Measurements from ENCODE around the gene C1orf141. TPM values are rescaled to one million over a fixed set of nuclear protein-coding genes. Genes with fewer than 3 reads are reported as not detected.

C1orf141 gene
- total and polyA plus RNA-seq, 9 of the 15 experiments (the other 6 are each of a cell fraction or from before 2014, with no cell fraction given), result not detected

- Histone ChIP-seq H3K9ac (ENCODE audit: insufficient read depth in 1 of 2, low read depth in 2 of 2, low read length in 2 of 2) (no peak within 1 kb of the TSS), H2AFZ (ENCODE audit: low read depth, low read length) (no peak within 1 kb of the TSS; the same call in none of the 2 replicates), H3K4me3 (no peak within 1 kb of the TSS), H3K36me3 (ENCODE audit: control insufficient read depth, insufficient read depth, low read length) (no peaks in the 10 kb centered on the region), H4K20me1 (replicated peaks; ENCODE audit: control insufficient read depth, insufficient read depth, low read length) (no peaks in the 10 kb centered on the region), H3K4me2 (ENCODE audit: insufficient read depth, low read length) (no peak within 1 kb of the TSS), H3K4me1 (replicated peaks in 1 of 2; ENCODE audit: control insufficient read depth in 2 of 2, insufficient read depth in 2 of 2, low read length in 2 of 2) (peaks cover 0 to 7% of the 10 kb centered on the region in 2 experiments; a peak in 2 of 5 replicates), H3K9me1 (ENCODE audit: control insufficient read depth, insufficient read depth, low read length) (no peaks in the 10 kb centered on the region), H3K27ac (ENCODE audit: extremely low read depth, low read depth, low read length) (no peak within 1 kb of the TSS), H3K27me3 (ENCODE audit: control insufficient read depth in 2 of 2, insufficient read depth in 2 of 2, low read length in 2 of 2) (no peaks in the 10 kb centered on the region), H3K9me3 (replicated peaks; ENCODE audit: control insufficient read depth, insufficient read depth, low read depth, low read length) (no peaks in the 10 kb centered on the region), H3K79me2 (ENCODE audit: control insufficient read depth, insufficient read depth, low read length) (no peaks in the 10 kb centered on the region)
- CTCF ChIA-PET (ENCODE audit: low intra/inter-chr PET ratio), result no interaction called here
- ATAC-seq, result no peak
- intact Hi-C loops (cut with micrococcal nuclease), result no loop called here
- POLR2A ChIA-PET, result interaction anchor here (0.9 to 1.2 kb wide), 2 partner anchors 19 to 24 kb away, joined by 3 to 4 read pairs; no protein-coding TSS in a partner anchor
- no peak for DNase-seq (ENCODE audit: extremely low read depth in 1 of 4, low spot score in 3 of 4)
- TF ChIP-seq MEIS2 (IDR thresholded peaks at IDR 0.05; ENCODE audit: partially characterized antibody) (peak; percentile 48), ZFPM2 (CRISPR knock-in tag; IDR thresholded peaks at IDR 0.05) (no peak), PKNOX1 (IDR thresholded peaks at IDR 0.05) (peak; percentile 22; the same call in 1 of the 2 replicates)
- in situ Hi-C loops (cut with MboI), result no loop called here
- 38% methylated on average over 4 of the region's 4 CpGs for WGBS (ENCODE audit: insufficient coverage, low coverage, missing lambda C conversion rate)
- BruUV-seq (replicated peaks), result no TSS peak
- FAIRE-seq, result no peak
These were observed 31.4 kb upstream of the C1orf141 start, which contains the start of gene IL23R for GRCh38 chr1:67166196-67166595. IL23R (plus strand) TSS chr1:67166454; CDS start chr1:67168121, 1,667 bp downstream.

- no peak overlapping the region for H3K27ac ChIP-seq (ENCODE audit: extremely low read depth, low read depth, low read length)
- BruUV-seq (replicated peaks), result no TSS peak
- TF ChIP-seq U2AF1 (optimal IDR thresholded peaks at IDR 0.05; ENCODE audit: low read depth, low read length) (no peak), RBM25 (IDR thresholded peaks at IDR 0.05; ENCODE audit: low read depth, low read length, severe bottlenecking) (peak; percentile 11), ZNF146 (CRISPR knock-in tag; IDR thresholded peaks at IDR 0.05; ENCODE audit: unreplicated experiment) (peak; percentile 54), SNAPC5 (CRISPR knock-in tag; IDR thresholded peaks at IDR 0.05) (no peak)
- in situ Hi-C loops (cut with MboI) (no loop called here), intact Hi-C loops (cut with micrococcal nuclease) (no loop called here)
- H3K27me3 ChIP-seq (ENCODE audit: control insufficient read depth in 2 of 2, insufficient read depth in 2 of 2, low read length in 2 of 2), result no peaks in the 10 kb centered on the region
- no peak overlapping the region for H3K9ac ChIP-seq (ENCODE audit: insufficient read depth in 1 of 2, low read depth in 2 of 2, low read length in 2 of 2)
- peaks cover 0 to 4% of the 10 kb centered on the region in 2 experiments; a peak in 2 of 5 replicates for H3K4me1 ChIP-seq (replicated peaks in 1 of 2; ENCODE audit: control insufficient read depth in 2 of 2, insufficient read depth in 2 of 2, low read length in 2 of 2)
- no peak overlapping the region for H3K4me2 ChIP-seq (ENCODE audit: insufficient read depth, low read length)
- no peak for DNase-seq (ENCODE audit: extremely low read depth in 1 of 4, low spot score in 3 of 4)
- POLR2A ChIA-PET, result interaction anchor here (0.9 to 1.2 kb wide), 2 partner anchors 19 to 23 kb away, joined by 3 to 4 read pairs; no protein-coding TSS in a partner anchor
- CTCF ChIA-PET (ENCODE audit: low intra/inter-chr PET ratio), result no interaction called here
- no peak for FAIRE-seq
- H3K4me3 ChIP-seq, result no peak overlapping the region
- H4K20me1 ChIP-seq (replicated peaks; ENCODE audit: control insufficient read depth, insufficient read depth, low read length), result no peaks in the 10 kb centered on the region
- H2AFZ ChIP-seq (ENCODE audit: low read depth, low read length), result no peak overlapping the region
- H3K36me3 ChIP-seq (ENCODE audit: control insufficient read depth, insufficient read depth, low read length), result no peaks in the 10 kb centered on the region
- H3K79me2 ChIP-seq (ENCODE audit: control insufficient read depth, insufficient read depth, low read length), result no peaks in the 10 kb centered on the region
- 51% methylated on average over 4 of the region's 4 CpGs for WGBS (ENCODE audit: insufficient coverage, low coverage, missing lambda C conversion rate)
- no peak for ATAC-seq
- no peaks in the 10 kb centered on the region for H3K9me1 ChIP-seq (ENCODE audit: control insufficient read depth, insufficient read depth, low read length)
- no peaks in the 10 kb centered on the region for H3K9me3 ChIP-seq (replicated peaks; ENCODE audit: control insufficient read depth, insufficient read depth, low read depth, low read length)
These were observed 30.8 kb upstream of the C1orf141 start for GRCh38 chr1:67165468-67166041.
